ENCODE data around the gene HSPA4.
A peak's percentile ranks its signal among the peaks of the same experiment; 100 is the strongest.

HSPA4 gene

GRCh38 chr5:133117166-133117911 is 65.5 kb downstream of the HSPA4 start:
- no peak overlapping the region for H2BK5ac ChIP-seq (ENCODE audit: low read length)
- WGBS (ENCODE audit: extremely low coverage, insufficient coverage, low lambda C conversion rate), result no CpG with 5 or more reads among the region's 10 CpGs
- H3K4me3 ChIP-seq (ENCODE audit: low read length), result no peak overlapping the region
- H3K27ac ChIP-seq (ENCODE audit: low read depth, low read length), result no peak overlapping the region
- no peak overlapping the region for H3K9ac ChIP-seq (ENCODE audit: low read length)
- H3K4me1 ChIP-seq (ENCODE audit: control insufficient read depth, low read depth, low read length), result no peaks in the 10 kb centered on the region
- H3K27me3 ChIP-seq (ENCODE audit: insufficient read depth, low read length, poor library complexity), result no peaks in the 10 kb centered on the region
- no peak overlapping the region for H4K5ac ChIP-seq (ENCODE audit: low read length)
- no peaks in the 10 kb centered on the region for H3K79me1 ChIP-seq (ENCODE audit: low read length)
- no peaks in the 10 kb centered on the region for H3K36me3 ChIP-seq (ENCODE audit: control insufficient read depth, insufficient read depth, low read length)
- H2BK15ac ChIP-seq (replicated peaks; ENCODE audit: low read depth), result no peak overlapping the region
- no peak overlapping the region for H2AK5ac ChIP-seq (ENCODE audit: low read length)
- no peak overlapping the region for H2BK120ac ChIP-seq (ENCODE audit: low read depth, low read length)
- no peak overlapping the region for H3K4me2 ChIP-seq (ENCODE audit: low read length)
- no peaks in the 10 kb centered on the region for H3K79me2 ChIP-seq (ENCODE audit: control insufficient read depth, insufficient read depth, low read length)
- H3K56ac ChIP-seq (ENCODE audit: low read length), result no peak overlapping the region
- DNase-seq, result no peak
- no peak overlapping the region for H3K23ac ChIP-seq (ENCODE audit: low read length)
- no peak overlapping the region for H3K18ac ChIP-seq (ENCODE audit: low read length)
- no peak overlapping the region for H4K8ac ChIP-seq (ENCODE audit: low read depth, low read length)
- no peak overlapping the region for H3K4ac ChIP-seq (ENCODE audit: low read depth, low read length)

GRCh38 chr5:133117912-133118445 is 66.2 kb downstream of the HSPA4 start:
- Histone ChIP-seq H3K27me3 (ENCODE audit: insufficient read depth, low read length, poor library complexity) (no peaks in the 10 kb centered on the region), H2BK5ac (ENCODE audit: low read length) (no peak overlapping the region), H3K79me1 (ENCODE audit: low read length) (no peaks in the 10 kb centered on the region), H3K79me2 (ENCODE audit: control insufficient read depth, insufficient read depth, low read length) (no peaks in the 10 kb centered on the region), H3K9ac (ENCODE audit: low read length) (no peak overlapping the region), H2BK15ac (replicated peaks; ENCODE audit: low read depth) (no peak overlapping the region), H3K18ac (ENCODE audit: low read length) (no peak overlapping the region), H4K5ac (ENCODE audit: low read length) (no peak overlapping the region), H3K4me1 (ENCODE audit: control insufficient read depth, low read depth, low read length) (no peaks in the 10 kb centered on the region), H3K36me3 (ENCODE audit: control insufficient read depth, insufficient read depth, low read length) (no peaks in the 10 kb centered on the region), H3K4me2 (ENCODE audit: low read length) (no peak overlapping the region), H3K23ac (ENCODE audit: low read length) (no peak overlapping the region), H2AK5ac (ENCODE audit: low read length) (no peak overlapping the region), H4K8ac (ENCODE audit: low read depth, low read length) (no peak overlapping the region), H3K4ac (ENCODE audit: low read depth, low read length) (no peak overlapping the region), H3K27ac (ENCODE audit: low read depth, low read length) (no peak overlapping the region), H3K56ac (ENCODE audit: low read length) (no peak overlapping the region), H2BK120ac (ENCODE audit: low read depth, low read length) (no peak overlapping the region), H3K4me3 (ENCODE audit: low read length) (no peak overlapping the region)
- WGBS (ENCODE audit: extremely low coverage, insufficient coverage, low lambda C conversion rate), result no CpG with 5 or more reads among the region's 9 CpGs
- no peak for DNase-seq

GRCh38 chr5:133118741-133119140 is 66.9 kb downstream of the HSPA4 start:
- DNase-seq, result no peak
- Histone ChIP-seq H3K36me3 (ENCODE audit: control insufficient read depth, insufficient read depth, low read length) (no peaks in the 10 kb centered on the region), H3K27me3 (ENCODE audit: insufficient read depth, low read length, poor library complexity) (no peaks in the 10 kb centered on the region), H3K4ac (ENCODE audit: low read depth, low read length) (no peak overlapping the region), H3K9ac (ENCODE audit: low read length) (no peak overlapping the region), H3K23ac (ENCODE audit: low read length) (no peak overlapping the region), H3K79me1 (ENCODE audit: low read length) (no peaks in the 10 kb centered on the region), H3K27ac (ENCODE audit: low read depth, low read length) (no peak overlapping the region), H2BK5ac (ENCODE audit: low read length) (no peak overlapping the region), H3K56ac (ENCODE audit: low read length) (no peak overlapping the region), H3K4me3 (ENCODE audit: low read length) (no peak overlapping the region), H2AK5ac (ENCODE audit: low read length) (no peak overlapping the region), H4K8ac (ENCODE audit: low read depth, low read length) (no peak overlapping the region), H2BK15ac (replicated peaks; ENCODE audit: low read depth) (no peak overlapping the region), H3K18ac (ENCODE audit: low read length) (no peak overlapping the region), H3K4me1 (ENCODE audit: control insufficient read depth, low read depth, low read length) (no peaks in the 10 kb centered on the region), H2BK120ac (ENCODE audit: low read depth, low read length) (no peak overlapping the region), H3K4me2 (ENCODE audit: low read length) (no peak overlapping the region), H3K79me2 (ENCODE audit: control insufficient read depth, insufficient read depth, low read length) (no peaks in the 10 kb centered on the region), H4K5ac (ENCODE audit: low read length) (no peak overlapping the region)
- no CpG with 5 or more reads among the region's 4 CpGs for whole genome bisulfite sequencing (ENCODE audit: extremely low coverage, insufficient coverage, low lambda C conversion rate)

GRCh38 chr5:133119233-133119711 is 67.5 kb downstream of the HSPA4 start:
- Histone ChIP-seq H3K9ac (ENCODE audit: low read length) (no peak overlapping the region), H3K27ac (ENCODE audit: low read depth, low read length) (no peak overlapping the region), H3K56ac (ENCODE audit: low read length) (no peak overlapping the region), H2BK5ac (ENCODE audit: low read length) (no peak overlapping the region), H2BK120ac (ENCODE audit: low read depth, low read length) (no peak overlapping the region), H3K79me1 (ENCODE audit: low read length) (no peaks in the 10 kb centered on the region), H3K18ac (ENCODE audit: low read length) (no peak overlapping the region), H3K36me3 (ENCODE audit: control insufficient read depth, insufficient read depth, low read length) (no peaks in the 10 kb centered on the region), H3K4me2 (ENCODE audit: low read length) (no peak overlapping the region), H3K27me3 (ENCODE audit: insufficient read depth, low read length, poor library complexity) (no peaks in the 10 kb centered on the region), H3K79me2 (ENCODE audit: control insufficient read depth, insufficient read depth, low read length) (no peaks in the 10 kb centered on the region), H2BK15ac (replicated peaks; ENCODE audit: low read depth) (no peak overlapping the region), H3K23ac (ENCODE audit: low read length) (no peak overlapping the region), H3K4ac (ENCODE audit: low read depth, low read length) (no peak overlapping the region), H3K4me3 (ENCODE audit: low read length) (no peak overlapping the region), H2AK5ac (ENCODE audit: low read length) (no peak overlapping the region), H4K8ac (ENCODE audit: low read depth, low read length) (no peak overlapping the region), H3K4me1 (ENCODE audit: control insufficient read depth, low read depth, low read length) (no peaks in the 10 kb centered on the region), H4K5ac (ENCODE audit: low read length) (no peak overlapping the region)
- no CpG with 5 or more reads among the region's 4 CpGs for WGBS (ENCODE audit: extremely low coverage, insufficient coverage, low lambda C conversion rate)
- no peak for DNase-seq

GRCh38 chr5:133120156-133120750 is 68.4 kb downstream of the HSPA4 start:
- H3K4me1 ChIP-seq (ENCODE audit: control insufficient read depth, low read depth, low read length), result no peaks in the 10 kb centered on the region
- H3K79me1 ChIP-seq (ENCODE audit: low read length), result no peaks in the 10 kb centered on the region
- H3K79me2 ChIP-seq (ENCODE audit: control insufficient read depth, insufficient read depth, low read length), result no peaks in the 10 kb centered on the region
- no peak overlapping the region for H3K4ac ChIP-seq (ENCODE audit: low read depth, low read length)
- H3K4me2 ChIP-seq (ENCODE audit: low read length), result no peak overlapping the region
- H2BK5ac ChIP-seq (ENCODE audit: low read length), result no peak overlapping the region
- no peak for DNase-seq
- H3K18ac ChIP-seq (ENCODE audit: low read length), result no peak overlapping the region
- no peak overlapping the region for H2AK5ac ChIP-seq (ENCODE audit: low read length)
- no peak overlapping the region for H2BK120ac ChIP-seq (ENCODE audit: low read depth, low read length)
- no peak overlapping the region for H4K5ac ChIP-seq (ENCODE audit: low read length)
- no peak overlapping the region for H3K27ac ChIP-seq (ENCODE audit: low read depth, low read length)
- no peak overlapping the region for H2BK15ac ChIP-seq (replicated peaks; ENCODE audit: low read depth)
- WGBS (ENCODE audit: extremely low coverage, insufficient coverage, low lambda C conversion rate), result no CpG with 5 or more reads among the region's 7 CpGs
- no peaks in the 10 kb centered on the region for H3K27me3 ChIP-seq (ENCODE audit: insufficient read depth, low read length, poor library complexity)
- H3K9ac ChIP-seq (ENCODE audit: low read length), result no peak overlapping the region
- no peaks in the 10 kb centered on the region for H3K36me3 ChIP-seq (ENCODE audit: control insufficient read depth, insufficient read depth, low read length)
- no peak overlapping the region for H3K23ac ChIP-seq (ENCODE audit: low read length)
- H4K8ac ChIP-seq (ENCODE audit: low read depth, low read length), result no peak overlapping the region
- H3K4me3 ChIP-seq (ENCODE audit: low read length), result no peak overlapping the region
- peak overlapping the region; percentile 25 for H3K56ac ChIP-seq (ENCODE audit: low read length)

All from mesendoderm (in vitro differentiated cells).